NCI-H128 (cell line): ENCODE measurements around the gene EIF3B.
"Not testable (repeated sequence)": the region's sequence is repeated elsewhere in the genome, so short reads cannot be mapped to it uniquely, and the experiment has no call there.

Experiments used
- DNase-seq: peaks from one replicate; lab custom pipeline; 2025; ENCODE audit not compliant: unreplicated experiment; lab: John Stamatoyannopoulos, UW

EIF3B gene

DNA sequence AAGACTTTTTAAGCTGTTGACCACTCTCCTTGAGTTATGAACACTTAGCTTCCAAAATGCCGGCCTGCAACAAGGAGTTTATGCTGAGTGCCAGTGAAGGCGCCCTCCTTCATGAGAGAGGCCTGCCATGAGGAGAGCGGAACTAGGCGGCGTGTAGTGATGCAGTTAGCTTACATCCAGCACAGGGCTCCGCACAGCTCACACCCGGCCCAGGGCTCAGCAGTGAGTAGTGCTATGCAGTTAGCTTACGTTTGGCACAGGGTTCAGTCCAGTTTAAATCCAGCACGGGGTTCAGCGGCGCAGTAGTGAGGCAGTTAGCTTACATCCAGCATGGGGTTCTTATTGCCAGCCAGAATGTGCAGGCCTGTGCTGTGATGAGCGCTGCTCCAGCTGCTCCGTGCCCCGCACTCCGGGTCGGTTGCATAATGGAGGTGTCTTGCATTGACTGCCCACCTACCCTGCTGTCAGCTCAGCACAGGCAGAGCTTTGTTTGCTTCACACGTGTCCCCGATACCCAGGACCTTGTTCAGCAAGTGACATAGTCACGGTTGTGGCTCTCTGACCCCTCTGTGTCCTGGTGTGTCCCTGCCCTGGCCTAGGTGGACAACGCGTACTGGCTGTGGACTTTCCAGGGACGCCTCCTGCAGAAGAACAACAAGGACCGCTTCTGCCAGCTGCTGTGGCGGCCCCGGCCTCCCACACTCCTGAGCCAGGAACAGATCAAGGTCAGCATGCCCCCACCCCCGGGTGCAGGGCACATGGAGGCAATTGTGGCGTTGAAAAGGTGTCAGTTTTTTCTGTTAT is 21.9 kb downstream of the EIF3B start:
- DNase-seq = no peak

GRCh38 chr7:2377492-2377891 is 22.9 kb downstream of the EIF3B start:
- not testable (repeated sequence) for DNase-seq

DNA sequence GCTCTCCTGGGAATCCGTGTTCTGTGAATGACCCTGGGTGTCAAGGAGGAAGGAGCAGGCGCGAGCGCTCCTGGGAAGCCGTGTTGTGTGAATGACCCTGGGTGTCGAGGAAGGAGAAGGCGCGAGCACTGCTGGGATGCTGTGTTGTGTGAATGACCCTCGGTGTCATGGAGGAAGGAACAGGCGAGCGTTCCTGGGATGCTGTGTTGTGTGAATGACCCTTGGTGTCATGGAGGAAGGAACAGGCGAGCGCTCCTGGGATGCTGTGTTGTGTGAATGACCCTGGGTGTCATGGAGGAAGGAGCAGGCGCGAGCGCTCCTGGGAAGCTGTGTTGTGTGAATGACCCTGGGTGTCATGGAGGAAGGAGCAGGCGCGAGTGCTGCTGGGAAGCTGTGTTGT is 23.5 kb downstream of the EIF3B start:
- DNase-seq = not testable (repeated sequence)

DNA sequence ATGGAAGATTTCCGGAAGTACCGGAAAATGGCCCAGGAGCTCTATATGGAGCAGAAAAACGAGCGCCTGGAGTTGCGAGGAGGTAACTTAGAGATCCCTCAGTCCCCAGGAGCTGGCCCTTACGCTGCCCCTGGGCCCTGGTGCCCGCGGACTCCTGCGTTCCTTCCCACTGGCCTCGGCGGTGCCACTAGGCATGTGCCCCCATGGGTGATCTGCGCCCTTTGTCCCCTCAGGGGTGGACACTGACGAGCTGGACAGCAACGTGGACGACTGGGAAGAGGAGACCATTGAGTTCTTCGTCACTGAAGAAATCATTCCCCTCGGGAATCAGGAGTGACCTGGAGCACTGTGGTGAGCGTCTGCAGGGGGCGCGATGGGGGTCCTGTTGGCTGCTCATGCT is 24.5 kb downstream of the EIF3B start:
- no peak for DNase-seq

GRCh38 chr7:2379821-2380450 is 25.3 kb downstream of the EIF3B start:
- no peak for DNase-seq

- DNase-seq = no peak
Observed at GRCh38 chr7:2380461-2380860, 25.8 kb downstream of the EIF3B start.

- DNase-seq = no peak
Observed at GRCh38 chr7:2381227-2381626, 26.6 kb downstream of the EIF3B start.

DNA sequence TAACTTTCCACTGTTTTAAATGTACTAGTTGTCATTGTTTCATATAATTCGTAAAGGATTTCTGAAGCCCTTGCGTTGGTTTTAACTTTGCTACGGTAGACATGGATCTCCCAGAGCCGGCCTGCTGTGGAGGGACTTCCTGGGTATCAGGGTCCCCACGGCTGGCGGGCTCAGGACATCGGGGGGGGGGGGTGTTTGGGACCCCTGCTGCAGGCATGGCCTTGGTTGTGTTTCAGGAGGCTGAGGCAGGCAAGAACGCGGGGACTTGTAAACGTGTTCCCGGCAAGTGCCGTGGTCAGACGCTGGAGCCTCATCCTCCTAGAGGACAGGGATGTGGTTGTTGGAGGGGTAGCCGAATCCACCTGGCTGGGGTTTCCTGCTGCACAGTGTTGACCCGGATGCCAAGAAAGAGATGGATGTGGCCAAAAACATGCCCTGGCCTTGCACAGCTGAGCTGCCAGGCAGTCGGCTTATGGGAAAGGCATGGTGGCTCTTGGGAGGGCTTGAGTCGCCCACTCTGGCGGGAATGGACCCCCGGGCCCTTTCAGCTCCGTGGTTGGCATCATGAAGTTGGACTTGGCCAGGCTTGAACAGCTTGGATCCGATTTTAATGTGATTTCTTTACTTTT is 27.4 kb downstream of the EIF3B start:
- no peak for DNase-seq

- no peak for DNase-seq
Observed at GRCh38 chr7:2383543-2384274, 29.1 kb downstream of the EIF3B start.

GRCh38 chr7:2384354-2385243 is 30.0 kb downstream of the EIF3B start:
- no peak for DNase-seq

DNA sequence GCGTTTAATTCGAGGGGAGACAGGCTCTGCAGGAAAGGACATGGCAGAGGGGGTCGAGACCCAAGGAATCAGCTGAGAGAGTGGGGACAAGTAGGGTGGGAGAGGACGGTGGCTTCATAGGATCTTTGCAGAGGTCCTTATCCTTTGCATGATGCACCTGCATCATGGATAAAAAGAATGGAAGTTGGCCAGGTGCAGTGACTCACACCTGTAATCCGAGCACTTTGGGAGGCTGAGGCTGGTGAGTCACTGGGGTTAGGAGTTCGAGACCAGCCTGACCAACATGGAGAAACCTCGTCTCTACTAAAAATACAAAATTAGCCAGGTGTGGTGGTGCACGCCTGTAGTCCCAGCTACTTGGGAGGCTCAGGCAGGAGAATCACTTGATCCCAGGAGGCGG is 31.5 kb downstream of the EIF3B start:
- not testable (repeated sequence) for DNase-seq

- DNase-seq = no peak
Observed at GRCh38 chr7:2386964-2387669, 32.5 kb downstream of the EIF3B start.

DNA sequence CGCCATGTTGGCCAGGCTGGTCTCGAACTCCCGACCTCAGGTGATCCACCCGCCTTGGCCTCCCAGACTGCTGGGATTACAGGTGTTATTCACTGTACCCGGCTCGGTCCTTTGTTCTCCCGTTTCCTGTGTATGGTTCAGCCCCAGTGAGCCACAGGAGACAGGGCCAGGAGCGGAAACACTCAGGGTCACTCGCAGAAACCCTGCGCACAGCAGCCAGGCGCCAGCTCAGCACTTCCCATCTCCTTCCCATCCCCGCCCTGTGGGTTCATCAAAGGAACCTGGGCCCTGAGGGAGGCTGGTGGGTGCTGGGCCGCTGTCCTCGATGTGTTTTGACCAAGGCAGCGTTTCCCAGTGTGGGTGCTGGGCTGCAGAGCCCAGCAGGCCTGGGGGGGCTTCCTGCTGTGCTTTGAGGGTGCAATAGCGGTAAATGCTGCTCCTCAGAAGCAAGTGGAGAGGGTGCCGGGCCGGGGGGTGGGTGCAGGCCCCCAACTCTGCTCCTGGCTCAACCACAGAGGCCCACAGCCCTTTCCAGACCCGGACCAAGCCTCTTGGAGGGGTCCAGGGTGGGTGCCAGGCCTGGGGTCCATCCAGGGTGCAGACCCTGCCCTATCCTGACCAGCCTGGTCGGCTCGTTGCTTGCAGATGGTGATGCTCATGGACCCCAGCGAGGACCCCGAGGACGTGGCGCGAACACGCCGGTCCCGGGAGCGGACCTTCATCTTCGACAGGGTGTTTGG is 33.4 kb downstream of the EIF3B start:
- DNase-seq = no peak

- no peak for DNase-seq
Observed at GRCh38 chr7:2388637-2388954, 34.0 kb downstream of the EIF3B start.

DNA sequence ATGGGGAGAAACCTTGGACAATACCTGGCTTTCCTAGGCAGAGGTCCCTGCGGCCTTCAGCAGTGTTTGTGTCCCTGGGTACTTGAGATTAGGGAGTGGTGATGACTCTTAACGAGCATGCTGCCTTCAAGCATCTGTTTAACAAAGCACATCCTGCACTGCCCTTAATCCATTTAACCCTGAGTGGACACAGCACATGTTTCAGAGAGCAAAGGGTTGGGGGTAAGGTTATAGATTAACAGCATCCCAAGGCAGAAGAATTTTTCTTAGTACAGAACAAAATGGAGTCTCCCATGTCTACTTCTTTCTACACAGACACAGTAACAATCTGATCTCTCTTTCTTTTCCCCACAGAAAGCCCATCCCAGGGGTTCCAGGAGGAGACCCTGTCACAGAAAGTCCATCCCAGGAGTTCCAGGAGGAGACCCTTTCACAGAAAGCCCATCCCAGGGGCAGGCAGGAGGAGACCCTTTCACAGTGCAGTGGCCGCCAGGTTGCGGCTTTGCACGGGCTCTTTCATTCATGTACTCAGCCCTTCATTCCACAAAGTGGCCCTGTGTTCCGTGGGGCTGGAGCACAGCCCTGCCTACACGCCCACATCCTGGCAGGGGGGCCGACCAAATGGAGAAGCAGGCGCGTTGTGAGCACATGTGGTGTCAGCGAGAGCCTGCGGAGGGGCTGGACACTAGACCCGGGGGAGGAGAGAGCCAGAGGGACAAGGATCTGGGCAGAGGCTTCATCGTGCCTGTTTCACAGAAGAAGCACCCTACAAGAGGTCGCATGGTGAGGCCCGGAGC is 35.6 kb downstream of the EIF3B start:
- not testable (repeated sequence) for DNase-seq

GRCh38 chr7:2393706-2394105 is 39.1 kb downstream of the EIF3B start:
- no peak for DNase-seq

- DNase-seq = no peak
Observed at GRCh38 chr7:2394566-2395082, 40.0 kb downstream of the EIF3B start.

- DNase-seq = no peak
Observed at GRCh38 chr7:2398506-2398905, 43.9 kb downstream of the EIF3B start.
